Measurements from ENCODE around the gene SMC4. TPM values are rescaled to one million over a fixed set of nuclear protein-coding genes. Genes with fewer than 3 reads are reported as not detected.

Gene SMC4
- total and polyA plus RNA-seq, 2 of the 13 experiments (the other 11 are each of a cell fraction or from before 2014, with no cell fraction given): 19.2 to 74.3 TPM

GRCh38 chr3:160458151-160458550 lies 58.7 kb downstream of the SMC4 start:
- POLR2A ChIA-PET: no interaction called here
- DNase-seq (ENCODE audit: low spot score): no peak
- H3K4me2 ChIP-seq (ENCODE audit: low read depth, low read length): no peak overlapping the region
- no peaks in the 10 kb centered on the region for H3K79me2 ChIP-seq (ENCODE audit: insufficient read depth, low read length)
- in situ Hi-C loops (cut with HindIII; ENCODE audit: extremely low pct_ligation_motif_present, low pct_unique_long_range_greater_than_20kb): no loop called here
- H2AFZ ChIP-seq (ENCODE audit: low read length): no peak overlapping the region
- no peaks in the 10 kb centered on the region for H3K36me3 ChIP-seq (replicated peaks in 1 of 2; ENCODE audit: control insufficient read depth in 1 of 2, insufficient read depth in 2 of 2, low read length in 2 of 2)
- CTCF ChIA-PET (ENCODE audit: low intra/inter-chr PET ratio, low total read pairs): no interaction called here
- intact Hi-C loops (cut with micrococcal nuclease; ENCODE audit: unreplicated experiment): no loop called here
- 26% methylated on average over 4 of the region's 4 CpGs for WGBS (ENCODE audit: low lambda C conversion rate)
- no TSS peak for BruUV-seq (replicated peaks)
- ATAC-seq: no peak
- no peak overlapping the region for H3K9ac ChIP-seq (ENCODE audit: insufficient read depth, low read depth, low read length)
- H3K4me1 ChIP-seq (ENCODE audit: insufficient read depth, low read length): no peaks in the 10 kb centered on the region
- peaks cover 0 to 8% of the 10 kb centered on the region in 2 experiments; a peak in 4 of 5 replicates for H3K27me3 ChIP-seq (ENCODE audit: control insufficient read depth in 1 of 2, insufficient read depth in 2 of 2, low read length in 2 of 2)
- no peaks in the 10 kb centered on the region for H4K20me1 ChIP-seq (ENCODE audit: insufficient read depth, low read length)
- TF ChIP-seq ZNF569 (CRISPR knock-in tag; IDR thresholded peaks at IDR 0.05; ENCODE audit: borderline replicate concordance) (no peak), BRCA1 (CRISPR knock-in tag; IDR thresholded peaks at IDR 0.05) (no peak), ZSCAN29 (CRISPR knock-in tag; conservative IDR thresholded peaks at IDR 0.05) (no peak), IRF1 (CRISPR knock-in tag; IDR thresholded peaks at IDR 0.05; ENCODE audit: low read depth) (no peak), FOSL2 (CRISPR knock-in tag; IDR thresholded peaks at IDR 0.05) (no peak), THAP8 (CRISPR knock-in tag; IDR thresholded peaks at IDR 0.05; ENCODE audit: borderline replicate concordance) (no peak)
- H3K4me3 ChIP-seq (replicated peaks in 1 of 3; ENCODE audit: insufficient read depth in 1 of 3, low read depth in 2 of 3, low read length in 3 of 3): no peak overlapping the region
- H3K27ac ChIP-seq (ENCODE audit: extremely low read length, insufficient read depth, low read length): no peak overlapping the region
- no peaks in the 10 kb centered on the region for H3K9me3 ChIP-seq (ENCODE audit: low read length)
- FAIRE-seq: no peak

DNA sequence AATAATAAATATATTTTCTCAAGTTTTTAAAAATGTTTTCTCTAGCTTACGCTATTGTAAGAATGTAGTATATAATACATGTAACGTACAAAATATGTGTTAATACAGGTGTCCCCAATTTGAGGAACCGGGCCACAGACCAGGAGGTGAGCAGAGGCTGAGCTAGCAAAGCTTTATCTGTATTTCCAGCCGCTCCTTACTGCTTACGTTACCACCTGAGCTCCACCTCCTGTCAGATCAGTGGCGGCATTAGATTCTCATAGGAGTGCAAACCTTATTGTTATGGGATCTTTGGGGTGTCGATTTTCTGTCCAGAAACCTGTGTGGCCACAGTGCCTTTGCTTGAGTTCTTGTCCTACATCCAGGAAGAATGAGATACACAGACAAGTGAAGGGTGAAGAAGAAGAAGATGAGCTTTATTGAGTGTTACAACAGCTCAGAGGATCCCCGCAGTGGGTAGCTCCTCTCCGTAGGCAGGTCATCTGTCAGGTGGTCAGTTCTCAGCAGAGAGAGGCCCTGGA lies 60.1 kb downstream of the SMC4 start:
- no peak overlapping the region for H3K27ac ChIP-seq (ENCODE audit: extremely low read length, insufficient read depth, low read length)
- FAIRE-seq (no peak), ATAC-seq (no peak; the same call in 2 of the 3 replicates), DNase-seq (ENCODE audit: low spot score) (no peak)
- no peaks in the 10 kb centered on the region for H3K9me3 ChIP-seq (ENCODE audit: low read length)
- H3K27me3 ChIP-seq (ENCODE audit: control insufficient read depth in 1 of 2, insufficient read depth in 2 of 2, low read length in 2 of 2): peaks cover 0 to 8% of the 10 kb centered on the region in 2 experiments; a peak in 4 of 5 replicates
- ChIA-PET POLR2A (interaction anchor here (0.8 kb wide), 1 partner anchor 10 kb away, joined by 3 read pairs; the partner anchor contains the start of gene TRIM59), CTCF (ENCODE audit: low intra/inter-chr PET ratio, low total read pairs) (no interaction called here)
- H2AFZ ChIP-seq (ENCODE audit: low read length): no peak overlapping the region
- no peak overlapping the region for H3K4me3 ChIP-seq (replicated peaks in 1 of 3; ENCODE audit: insufficient read depth in 1 of 3, low read depth in 2 of 3, low read length in 3 of 3)
- intact Hi-C loops (cut with micrococcal nuclease; ENCODE audit: unreplicated experiment): no loop called here
- WGBS (ENCODE audit: low lambda C conversion rate): 18% methylated on average over 7 of the region's 9 CpGs
- in situ Hi-C loops (cut with HindIII; ENCODE audit: extremely low pct_ligation_motif_present, low pct_unique_long_range_greater_than_20kb): no loop called here
- H4K20me1 ChIP-seq (ENCODE audit: insufficient read depth, low read length): no peaks in the 10 kb centered on the region
- no peak overlapping the region for H3K9ac ChIP-seq (ENCODE audit: insufficient read depth, low read depth, low read length)
- no peaks in the 10 kb centered on the region for H3K4me1 ChIP-seq (ENCODE audit: insufficient read depth, low read length)
- BruUV-seq (replicated peaks): no TSS peak
- H3K36me3 ChIP-seq (replicated peaks in 1 of 2; ENCODE audit: control insufficient read depth in 1 of 2, insufficient read depth in 2 of 2, low read length in 2 of 2): no peaks in the 10 kb centered on the region
- H3K79me2 ChIP-seq (ENCODE audit: insufficient read depth, low read length): no peaks in the 10 kb centered on the region
- no peak overlapping the region for H3K4me2 ChIP-seq (ENCODE audit: low read depth, low read length)
- TF ChIP-seq NCOA5 (CRISPR knock-in tag; IDR thresholded peaks at IDR 0.05): no peak
- TF ChIP-seq ZSCAN21 (CRISPR knock-in tag; IDR thresholded peaks at IDR 0.05; ENCODE audit: borderline replicate concordance): no peak
- no peak for TF ChIP-seq TEF (CRISPR knock-in tag; IDR thresholded peaks at IDR 0.05)
- TF ChIP-seq RBM22 (optimal IDR thresholded peaks at IDR 0.05; ENCODE audit: low read length): no peak
- no peak for TF ChIP-seq RNF219 (CRISPR knock-in tag; IDR thresholded peaks at IDR 0.05)
- TF ChIP-seq ZNF749 (CRISPR knock-in tag; IDR thresholded peaks at IDR 0.05; ENCODE audit: borderline replicate concordance): no peak
- no peak for TF ChIP-seq ZSCAN12 (CRISPR knock-in tag; IDR thresholded peaks at IDR 0.05)
- TF ChIP-seq LCORL (IDR thresholded peaks at IDR 0.05): no peak
- TF ChIP-seq LCORL (CRISPR knock-in tag; IDR thresholded peaks at IDR 0.05): no peak
